Gastrocnemius medialis (tissue), 4 donors: ENCODE data around the gene MGA. TPM values are rescaled to one million over a fixed set of nuclear protein-coding genes. Genes with fewer than 3 reads are reported as not detected.
A peak's percentile ranks its signal among the peaks of the same experiment; 100 is the strongest.

ENCODE experiments used
- ATAC-seq, 2 donors: fragments of 150-250 bp; one replicate each; pipeline ENCODE4 v1.9.1; 2016
- DNase-seq, 2 donors: peaks; one replicate each; pipeline ENCODE4 v3.0.0-alpha.2; 2019
- H3K27ac ChIP-seq, 4 donors: fragments of 200-600 bp; sonication (generic); 1 replicate in 1 of 4; 2 replicates in 3 of 4; pipeline ENCODE4 v1.5.1; 2016 to 2018; ENCODE audit warnings: mild to moderate bottlenecking in 2 of 4, moderate library complexity in 1 of 4
- H3K27me3 ChIP-seq, 3 donors: fragments of 200-600 bp; sonication (generic) in 2 of 3; 1 replicate in 1 of 3; 2 replicates in 2 of 3; pipeline versions ENCODE4 v1.5.1 to v1.6.0; 2016 to 2019; ENCODE audit warnings: mild to moderate bottlenecking in 1 of 3, moderate library complexity in 1 of 3
- H3K36me3 ChIP-seq, 2 donors: fragments of 200-600 bp; sonication (generic) in 1 of 2; one replicate each; pipeline ENCODE4 v1.5.1; 2017 to 2018
- H3K4me1 ChIP-seq, 2 donors: fragments of 200-600 bp; sonication (generic) in 1 of 2; one replicate each; pipeline ENCODE4 v1.5.1; 2016 to 2017; ENCODE audit warnings: mild to moderate bottlenecking in 2 of 2
- H3K4me3 ChIP-seq, 4 donors: fragments of 200-600 bp; sonication (generic) in 3 of 4; 1 replicate in 1 of 4; 2 replicates in 3 of 4; pipeline ENCODE4 v1.5.1; 2016 to 2019; ENCODE audit warnings: mild to moderate bottlenecking in 2 of 4
- H3K9me3 ChIP-seq, 3 donors: fragments of 200-600 bp; sonication (generic) in 2 of 3; 1 replicate in 1 of 3; 2 replicates in 2 of 3; pipeline ENCODE4 v1.5.1; 2016 to 2019
- POLR2A ChIP-seq, 2 donors: fragments of 450-650 bp; IDR thresholded peaks; one replicate each; pipeline ENCODE4 v1.6.1; 2017; ENCODE audit warnings: antibody characterized with exemption in 2 of 2, mild to moderate bottlenecking in 2 of 2, moderate library complexity in 2 of 2
- in situ Hi-C, 4 donors: fragments of 200-750 bp; cut with MboI; loops; one replicate each; pipeline versions ENCODE4 v1.15.0 to v1.8.0; 2017; ENCODE audit warnings: low sequenced_read_pairs in 4 of 4
- intact Hi-C: fragments of 100-400 bp; cut with DNase I; formaldehyde crosslinking; loops from one replicate; pipeline ENCODE4 v1.15.1; 2023; ENCODE audit warnings: low total_unique reads
- total RNA-seq, 4 donors: library from RNA; depleted of rRNA; stranded (reverse); fragments of >200 nt; gene quantifications; one replicate each; pipeline versions ENCODE4 v1.1.0 to v1.2.3, GENCODE V29; 2016
- TF ChIP-seq, protein P1 (sequence below), 5 experiments: fragments of 450-650 bp in 3 of 5; fragments of 200-600 bp in 2 of 5; sonication (generic) in 2 of 5; IDR thresholded peaks in 4 of 5; conservative IDR thresholded peaks in 1 of 5; 1 replicate in 4 of 5; 2 replicates in 1 of 5; pipeline ENCODE4 v1.5.1; 2016 to 2019; ENCODE audit warnings: antibody characterized with exemption in 5 of 5, mild to moderate bottlenecking in 3 of 5, moderate library complexity in 3 of 5

MGA gene
- total RNA-seq, 4 donors from 2014 or later, result 17.0 to 27.8 (median 23.6) TPM

DNA sequence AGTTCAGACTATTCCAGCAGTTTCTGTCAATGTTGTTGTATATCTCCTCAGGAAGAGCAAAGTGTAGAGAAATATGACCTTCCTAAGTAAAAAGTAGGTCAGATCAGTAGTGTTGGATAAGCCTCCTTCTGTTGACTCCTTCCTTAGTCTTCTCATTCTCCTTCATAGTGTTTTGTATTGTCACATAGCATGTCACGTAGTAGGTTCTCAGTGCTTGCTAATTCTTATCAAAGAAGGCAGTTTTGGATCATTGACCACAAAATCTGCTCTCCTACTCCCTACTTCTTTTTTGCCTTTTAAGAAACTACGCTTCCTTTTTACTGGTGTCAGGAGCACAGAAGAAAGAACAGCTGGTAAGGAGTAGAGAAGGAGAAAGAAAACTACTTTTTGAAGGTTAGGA lies 1.0 kb upstream of the MGA start:
- TF ChIP-seq, protein P1, sequence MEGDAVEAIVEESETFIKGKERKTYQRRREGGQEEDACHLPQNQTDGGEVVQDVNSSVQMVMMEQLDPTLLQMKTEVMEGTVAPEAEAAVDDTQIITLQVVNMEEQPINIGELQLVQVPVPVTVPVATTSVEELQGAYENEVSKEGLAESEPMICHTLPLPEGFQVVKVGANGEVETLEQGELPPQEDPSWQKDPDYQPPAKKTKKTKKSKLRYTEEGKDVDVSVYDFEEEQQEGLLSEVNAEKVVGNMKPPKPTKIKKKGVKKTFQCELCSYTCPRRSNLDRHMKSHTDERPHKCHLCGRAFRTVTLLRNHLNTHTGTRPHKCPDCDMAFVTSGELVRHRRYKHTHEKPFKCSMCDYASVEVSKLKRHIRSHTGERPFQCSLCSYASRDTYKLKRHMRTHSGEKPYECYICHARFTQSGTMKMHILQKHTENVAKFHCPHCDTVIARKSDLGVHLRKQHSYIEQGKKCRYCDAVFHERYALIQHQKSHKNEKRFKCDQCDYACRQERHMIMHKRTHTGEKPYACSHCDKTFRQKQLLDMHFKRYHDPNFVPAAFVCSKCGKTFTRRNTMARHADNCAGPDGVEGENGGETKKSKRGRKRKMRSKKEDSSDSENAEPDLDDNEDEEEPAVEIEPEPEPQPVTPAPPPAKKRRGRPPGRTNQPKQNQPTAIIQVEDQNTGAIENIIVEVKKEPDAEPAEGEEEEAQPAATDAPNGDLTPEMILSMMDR (IDR thresholded peaks at IDR 0.05 in 4 of 5, conservative IDR thresholded peaks at IDR 0.05 in 1 of 5), result no peak
- TF ChIP-seq POLR2A (IDR thresholded peaks at IDR 0.05), result no peak
- in situ Hi-C loops (no loop called here), intact Hi-C loops (no loop called here)
- no peaks in the 10 kb centered on the region for H3K9me3 ChIP-seq
- H3K36me3 ChIP-seq, result no peaks in the 10 kb centered on the region
- no peak overlapping the region for H3K27ac ChIP-seq
- DNase-seq (no peak), ATAC-seq (no peak)
- H3K4me3 ChIP-seq, result no peak overlapping the region
- no peaks in the 10 kb centered on the region for H3K27me3 ChIP-seq
- peaks cover 28 to 29% of the 10 kb centered on the region in 2 donors for H3K4me1 ChIP-seq

DNA sequence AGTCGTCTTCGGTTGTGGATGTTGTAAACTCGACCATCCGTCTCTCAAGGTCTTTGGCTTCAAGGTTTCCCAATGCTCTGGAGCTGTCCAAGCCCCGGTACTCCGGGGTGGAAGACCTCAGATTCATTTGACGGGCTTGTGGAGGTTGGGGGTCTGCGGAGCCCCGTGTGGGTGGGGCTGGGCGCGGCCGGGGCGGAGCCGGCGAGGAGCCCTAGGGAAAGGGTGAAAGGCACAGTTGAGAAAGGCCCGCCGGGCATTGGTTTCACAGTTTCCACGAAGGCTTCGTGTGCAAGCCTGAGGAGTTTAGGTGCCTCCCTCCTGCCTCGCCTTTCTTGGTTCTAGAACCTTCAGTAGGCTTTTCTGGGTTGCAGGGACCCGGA lies 360 bp upstream of the MGA start:
- TF ChIP-seq POLR2A (IDR thresholded peaks at IDR 0.05), result no peak
- TF ChIP-seq, protein P1 (IDR thresholded peaks at IDR 0.05 in 4 of 5, conservative IDR thresholded peaks at IDR 0.05 in 1 of 5), result no peak
- no peak for ATAC-seq
- no peak for DNase-seq
- intact Hi-C loops, result loop anchor here (1.0 to 5.0 kb wide), 4 partner anchors 39 to 118 kb away; partner anchors contain the start of genes MAPKBP1, RPAP1 and TYRO3
- no peaks in the 10 kb centered on the region for H3K27me3 ChIP-seq
- in situ Hi-C loops, result no loop called here
- H3K27ac ChIP-seq, result peak overlapping the region; percentile 70 to 83 (median 80)
- H3K9me3 ChIP-seq, result no peaks in the 10 kb centered on the region
- H3K36me3 ChIP-seq, result no peaks in the 10 kb centered on the region
- H3K4me3 ChIP-seq, result peak overlapping the region; percentile 52 to 88 (median 70)
- peaks cover 34 to 36% of the 10 kb centered on the region in 2 donors for H3K4me1 ChIP-seq

DNA sequence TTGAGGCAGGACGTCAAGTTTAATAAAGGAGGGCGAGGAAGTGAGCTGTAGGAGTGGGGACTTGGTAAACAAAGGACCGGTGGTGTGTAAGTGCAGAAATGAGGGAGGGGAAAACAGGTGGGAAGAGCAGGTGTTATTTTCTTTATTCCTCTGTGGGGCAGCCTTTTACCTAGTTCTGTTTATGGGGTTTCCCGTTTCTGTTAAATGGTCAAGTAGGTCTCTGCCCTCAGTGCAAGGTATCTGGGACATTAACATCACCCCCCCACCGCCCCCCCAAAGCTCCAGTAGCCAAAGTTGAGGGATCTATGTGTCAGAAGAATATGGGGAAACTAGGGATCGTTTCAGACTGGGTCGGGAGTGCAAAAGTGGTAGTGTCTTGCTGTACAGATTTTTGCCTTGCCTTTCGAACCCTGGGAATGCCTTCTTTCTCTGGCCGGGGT lies 893 bp downstream of the MGA start:
- in situ Hi-C loops (no loop called here), intact Hi-C loops (loop anchor here (5.0 kb wide), 3 partner anchors 104 to 119 kb away; partner anchors contain the start of genes MAPKBP1, RPAP1 and TYRO3)
- H3K4me3 ChIP-seq, result peak overlapping the region; percentile 52 to 88 (median 70)
- ATAC-seq (no peak), DNase-seq (no peak)
- peaks cover 38 to 40% of the 10 kb centered on the region in 2 donors for H3K4me1 ChIP-seq
- H3K27me3 ChIP-seq, result no peaks in the 10 kb centered on the region
- no peaks in the 10 kb centered on the region for H3K9me3 ChIP-seq
- peak overlapping the region; percentile 70 to 83 (median 80) for H3K27ac ChIP-seq
- no peaks in the 10 kb centered on the region for H3K36me3 ChIP-seq
- TF ChIP-seq, protein P1 (IDR thresholded peaks at IDR 0.05 in 4 of 5, conservative IDR thresholded peaks at IDR 0.05 in 1 of 5), result no peak
- TF ChIP-seq POLR2A (IDR thresholded peaks at IDR 0.05), result no peak

DNA sequence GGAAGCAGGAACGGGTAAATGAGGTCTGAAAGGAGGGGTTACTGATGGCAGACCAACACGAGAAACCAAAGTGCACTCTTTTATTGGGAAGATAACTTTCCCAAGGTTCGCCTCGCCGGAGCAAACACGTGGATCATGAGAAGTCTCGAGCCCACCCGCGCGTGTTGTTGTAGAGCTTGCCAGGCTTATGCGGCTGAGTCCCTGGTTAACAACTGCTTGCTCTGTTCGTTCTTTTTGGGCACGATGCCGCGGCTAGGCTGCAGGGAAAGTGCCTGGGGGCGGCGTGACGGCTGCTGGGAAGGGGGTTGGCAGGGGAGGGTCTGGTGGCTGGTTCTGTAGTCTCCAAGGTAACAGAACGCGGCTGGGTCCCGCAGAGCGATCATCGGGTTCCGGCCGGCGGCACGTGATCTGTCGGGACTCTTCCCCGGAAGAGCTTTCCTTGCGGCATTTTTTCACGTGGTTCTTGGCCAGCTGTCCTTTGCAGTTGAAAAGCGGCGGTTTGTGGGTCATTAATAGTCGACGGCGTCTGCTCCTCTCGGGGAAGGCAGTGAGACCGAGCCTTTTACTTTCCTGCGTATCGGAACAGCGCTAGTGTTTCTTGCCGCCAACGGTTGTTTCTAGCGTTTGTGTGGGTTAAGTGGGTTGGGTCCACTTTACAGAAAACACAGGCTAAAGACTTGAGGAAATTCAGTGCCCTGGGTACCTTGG lies 1.5 kb downstream of the MGA start:
- peak overlapping the region; percentile 70 to 83 (median 80) for H3K27ac ChIP-seq
- no peaks in the 10 kb centered on the region for H3K9me3 ChIP-seq
- TF ChIP-seq POLR2A (IDR thresholded peaks at IDR 0.05), result peak; percentile 15 to 33
- TF ChIP-seq, protein P1 (IDR thresholded peaks at IDR 0.05 in 4 of 5, conservative IDR thresholded peaks at IDR 0.05 in 1 of 5), result no peak
- H3K4me1 ChIP-seq, result peaks cover 38 to 40% of the 10 kb centered on the region in 2 donors
- H3K4me3 ChIP-seq, result peak overlapping the region; percentile 52 to 88 (median 70)
- ATAC-seq (peak; percentile 73 to 76), DNase-seq (peak; percentile 57 to 71)
- no peaks in the 10 kb centered on the region for H3K36me3 ChIP-seq
- intact Hi-C loops, result loop anchor here (5.0 kb wide), 3 partner anchors 104 to 119 kb away; partner anchors contain the start of genes MAPKBP1, RPAP1 and TYRO3
- H3K27me3 ChIP-seq, result no peaks in the 10 kb centered on the region
- in situ Hi-C loops, result no loop called here
